ENCODE data around the gene TMEM80. TPM values are rescaled to one million over a fixed set of nuclear protein-coding genes. Genes with fewer than 3 reads are reported as not detected.

The TMEM80 gene
- total RNA-seq, 1 donor, result 17.4 TPM

GRCh38 chr11:673866-674265 is 21.8 kb upstream of the TMEM80 start:
- H2AFZ ChIP-seq (ENCODE audit: low read length), result no peak overlapping the region
- no peaks in the 10 kb centered on the region for H3K9me3 ChIP-seq (ENCODE audit: low read depth, low read length)
- DNase-seq (ENCODE audit: insufficient read length, low spot score, missing footprints), result no peak
- no peaks in the 10 kb centered on the region for H3K4me1 ChIP-seq (ENCODE audit: insufficient read depth, low read length)
- TF ChIP-seq CTCF (IDR thresholded peaks at IDR 0.05; ENCODE audit: extremely low read depth, low read depth, low read length), result no peak
- H3K36me3 ChIP-seq (ENCODE audit: insufficient read depth, low read length), result peaks cover 39% of the 10 kb centered on the region
- H3K27me3 ChIP-seq (ENCODE audit: insufficient read depth, low read length), result no peaks in the 10 kb centered on the region
- no peak overlapping the region for H3K4me2 ChIP-seq (ENCODE audit: insufficient read depth, low read length)
- peaks cover 3% of the 10 kb centered on the region for H4K20me1 ChIP-seq (ENCODE audit: insufficient read depth, low read length)
- no peak overlapping the region for H3K27ac ChIP-seq (ENCODE audit: low read depth, low read length)
- no peaks in the 10 kb centered on the region for H3K79me2 ChIP-seq (ENCODE audit: insufficient read depth, low read length)
- H3K4me3 ChIP-seq (ENCODE audit: insufficient read depth, low read length), result no peak overlapping the region

- H3K4me3 ChIP-seq (ENCODE audit: insufficient read depth, low read length), result no peak overlapping the region
- no peaks in the 10 kb centered on the region for H3K79me2 ChIP-seq (ENCODE audit: insufficient read depth, low read length)
- H3K4me1 ChIP-seq (ENCODE audit: insufficient read depth, low read length), result no peaks in the 10 kb centered on the region
- no peaks in the 10 kb centered on the region for H3K27me3 ChIP-seq (ENCODE audit: insufficient read depth, low read length)
- peaks cover 3% of the 10 kb centered on the region for H4K20me1 ChIP-seq (ENCODE audit: insufficient read depth, low read length)
- DNase-seq (ENCODE audit: insufficient read length, low spot score, missing footprints), result no peak
- no peak overlapping the region for H2AFZ ChIP-seq (ENCODE audit: low read length)
- peaks cover 43% of the 10 kb centered on the region for H3K36me3 ChIP-seq (ENCODE audit: insufficient read depth, low read length)
- no peak overlapping the region for H3K27ac ChIP-seq (ENCODE audit: low read depth, low read length)
- no peak overlapping the region for H3K4me2 ChIP-seq (ENCODE audit: insufficient read depth, low read length)
- TF ChIP-seq CTCF (IDR thresholded peaks at IDR 0.05; ENCODE audit: extremely low read depth, low read depth, low read length), result no peak
- H3K9me3 ChIP-seq (ENCODE audit: low read depth, low read length), result no peaks in the 10 kb centered on the region
Measured at GRCh38 chr11:674406-674805, 21.2 kb upstream of the TMEM80 start.

- no peaks in the 10 kb centered on the region for H3K27me3 ChIP-seq (ENCODE audit: insufficient read depth, low read length)
- no peak for TF ChIP-seq CTCF (IDR thresholded peaks at IDR 0.05; ENCODE audit: extremely low read depth, low read depth, low read length)
- no peak overlapping the region for H3K27ac ChIP-seq (ENCODE audit: low read depth, low read length)
- H3K4me2 ChIP-seq (ENCODE audit: insufficient read depth, low read length), result no peak overlapping the region
- H3K36me3 ChIP-seq (ENCODE audit: insufficient read depth, low read length), result peaks cover 42% of the 10 kb centered on the region
- H3K4me1 ChIP-seq (ENCODE audit: insufficient read depth, low read length), result no peaks in the 10 kb centered on the region
- no peaks in the 10 kb centered on the region for H3K9me3 ChIP-seq (ENCODE audit: low read depth, low read length)
- no peaks in the 10 kb centered on the region for H3K79me2 ChIP-seq (ENCODE audit: insufficient read depth, low read length)
- no peaks in the 10 kb centered on the region for H4K20me1 ChIP-seq (ENCODE audit: insufficient read depth, low read length)
- DNase-seq (ENCODE audit: insufficient read length, low spot score, missing footprints), result peak; percentile 41
- H3K4me3 ChIP-seq (ENCODE audit: insufficient read depth, low read length), result no peak overlapping the region
- H2AFZ ChIP-seq (ENCODE audit: low read length), result no peak overlapping the region
Measured at GRCh38 chr11:678297-678696, 17.3 kb upstream of the TMEM80 start.

GRCh38 chr11:679271-680207 is 16.1 kb upstream of the TMEM80 start:
- no peak for TF ChIP-seq CTCF (IDR thresholded peaks at IDR 0.05; ENCODE audit: extremely low read depth, low read depth, low read length)
- Histone ChIP-seq H3K4me2 (ENCODE audit: insufficient read depth, low read length) (no peak overlapping the region), H3K36me3 (ENCODE audit: insufficient read depth, low read length) (peaks cover 37% of the 10 kb centered on the region)

More at GRCh38 chr11:679271-680207, 16.1 kb upstream of the TMEM80 start:
- Histone ChIP-seq H3K4me3 (ENCODE audit: insufficient read depth, low read length) (no peak overlapping the region), H3K9me3 (ENCODE audit: low read depth, low read length) (no peaks in the 10 kb centered on the region), H3K4me1 (ENCODE audit: insufficient read depth, low read length) (no peaks in the 10 kb centered on the region), H3K79me2 (ENCODE audit: insufficient read depth, low read length) (no peaks in the 10 kb centered on the region), H2AFZ (ENCODE audit: low read length) (no peak overlapping the region), H4K20me1 (ENCODE audit: insufficient read depth, low read length) (no peaks in the 10 kb centered on the region), H3K27me3 (ENCODE audit: insufficient read depth, low read length) (no peaks in the 10 kb centered on the region), H3K27ac (ENCODE audit: low read depth, low read length) (no peak overlapping the region)
- DNase-seq (ENCODE audit: insufficient read length, low spot score, missing footprints), result peak; percentile 53

Data from osteoblast (primary cell).